Fibroblast of villous mesenchyme (primary cell): ENCODE data around the gene WDR37. TPM values are rescaled to one million over a fixed set of nuclear protein-coding genes. Genes with fewer than 3 reads are reported as not detected.

ENCODE experiments used
- DNase-seq: peaks from one replicate; pipeline ENCODE4 v3.0.0-alpha.2; 2010; ENCODE audit warnings: low read depth
- H3K4me3 ChIP-seq: 2 replicates; pipeline ENCODE4 v1.5.1; 2011; ENCODE audit warnings: low read depth, mild to moderate bottlenecking, low read length
- CTCF ChIP-seq: IDR thresholded peaks from 2 replicates; pipeline ENCODE4 v1.5.1; 2012; ENCODE audit warnings: low read depth, mild to moderate bottlenecking, low read length; ENCODE audit not compliant: insufficient read depth
- total RNA-seq: library from RNA; depleted of rRNA; stranded (reverse); fragments of >200 nt; gene quantifications from 2 replicates; pipeline ENCODE4 v1.2.3, GENCODE V29; 2012

Gene WDR37
- total RNA-seq, 1 donor = 27.2 TPM

GRCh38 chr10:1095498-1095897 is 39.3 kb downstream of the WDR37 start:
- H3K4me3 ChIP-seq = no peak overlapping the region
- DNase-seq = no peak
- TF ChIP-seq CTCF = no peak

GRCh38 chr10:1096287-1096889 is 40.2 kb downstream of the WDR37 start:
- no peak for DNase-seq
- no peak for TF ChIP-seq CTCF
- H3K4me3 ChIP-seq = no peak overlapping the region

GRCh38 chr10:1097436-1097835 is 41.3 kb downstream of the WDR37 start:
- TF ChIP-seq CTCF = no peak
- DNase-seq = no peak
- H3K4me3 ChIP-seq = no peak overlapping the region

- no peak for TF ChIP-seq CTCF
- peak; percentile 16 for DNase-seq
- H3K4me3 ChIP-seq = no peak overlapping the region
These were observed 44.0 kb downstream of the WDR37 start for GRCh38 chr10:1100143-1100542.

GRCh38 chr10:1100691-1101368 is 44.6 kb downstream of the WDR37 start:
- no peak for TF ChIP-seq CTCF
- H3K4me3 ChIP-seq = no peak overlapping the region
- no peak for DNase-seq

- H3K4me3 ChIP-seq = no peak overlapping the region
- no peak for DNase-seq
- TF ChIP-seq CTCF = no peak
These were observed 45.8 kb downstream of the WDR37 start for GRCh38 chr10:1101946-1102345.
